Measurements from ENCODE around the gene ZFAND2A. TPM values are rescaled to one million over a fixed set of nuclear protein-coding genes. Genes with fewer than 3 reads are reported as not detected.
A peak's percentile ranks its signal among the peaks of the same experiment; 100 is the strongest.

The ZFAND2A gene
- total and polyA plus RNA-seq, 3 experiments from 2014 or later, result 27.8 to 45.6 (median 28.5) TPM

DNA sequence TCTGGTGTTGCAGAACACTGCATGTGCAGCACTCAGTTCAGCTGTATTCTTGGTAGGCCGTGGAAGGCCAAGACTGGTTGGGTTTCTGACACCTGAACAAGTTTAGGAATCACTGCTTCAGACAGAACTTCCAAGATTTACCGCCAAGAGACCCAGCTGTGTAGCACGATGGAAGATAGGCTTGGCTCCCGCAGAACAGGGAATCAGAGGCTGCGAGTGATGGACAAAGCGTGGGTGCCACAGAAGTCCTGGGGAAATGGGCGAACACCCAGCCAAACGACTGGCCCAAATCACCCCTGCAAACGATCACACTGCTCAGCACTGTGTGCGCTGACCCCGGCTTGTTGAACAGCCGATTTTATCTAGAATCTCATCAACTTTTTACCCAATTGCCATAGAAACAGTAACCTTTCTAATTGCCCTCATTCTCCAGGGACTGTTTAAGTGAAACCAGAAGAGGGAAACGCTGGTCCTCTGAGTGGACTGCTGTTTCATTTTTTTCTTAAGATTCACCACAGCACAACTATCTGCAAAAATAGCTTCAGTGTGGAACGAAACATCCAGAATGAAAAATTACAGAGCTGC is 17.9 kb downstream of the ZFAND2A start:
- peak overlapping the region in 1 of 7 donors; percentile 80 for H3K4me3 Mint-ChIP-seq
- Histone ChIP-seq H3K27ac (ENCODE audit: low read depth, low read length) (no peak overlapping the region), H3K9me3 (ENCODE audit: low read length) (no peaks in the 10 kb centered on the region), H3K27me3 (ENCODE audit: insufficient read depth, low read length, poor library complexity, severe bottlenecking) (no peaks in the 10 kb centered on the region), H3K36me3 (ENCODE audit: insufficient read depth, low read length) (no peaks in the 10 kb centered on the region), H3K4me1 (ENCODE audit: insufficient read depth, low read length) (peaks cover 8% of the 10 kb centered on the region), H3K4me3 (ENCODE audit: low read length) (no peak overlapping the region)
- peaks cover 5 to 12% (median 6%) of the 10 kb centered on the region in 3 donors for H3K4me1 Mint-ChIP-seq
- H3K36me3 Mint-ChIP-seq, result peaks cover 0 to 4% (median 0%) of the 10 kb centered on the region in 3 donors
- no peaks in the 10 kb centered on the region for H3K27me3 Mint-ChIP-seq
- H3K9me3 Mint-ChIP-seq, result no peaks in the 10 kb centered on the region
- POLR2A ChIA-PET, result no interaction called here
- H3K27ac Mint-ChIP-seq, result no peak overlapping the region
- no peak for DNase-seq
- CTCF ChIA-PET, result no interaction called here

DNA sequence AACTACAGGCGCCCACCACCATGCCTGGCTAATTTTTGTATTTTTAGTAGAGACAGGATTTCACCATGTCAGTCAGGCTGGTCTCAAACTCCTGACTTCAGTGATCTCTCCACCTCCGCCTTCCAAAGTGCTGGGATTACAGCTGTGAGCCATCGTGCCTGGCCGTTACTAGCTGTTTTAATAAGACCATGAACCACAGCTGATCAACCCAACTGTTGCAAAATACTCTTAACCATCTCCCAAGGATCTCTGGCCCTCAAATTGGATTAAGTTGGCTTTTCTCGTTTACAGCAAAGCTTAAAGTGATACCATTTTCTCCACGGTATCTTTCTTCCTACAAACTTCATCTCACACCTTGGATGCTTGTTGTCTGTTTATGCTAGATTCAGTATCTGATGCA is 18.3 kb downstream of the ZFAND2A start:
- Mint-ChIP-seq H3K9me3 (no peaks in the 10 kb centered on the region), H3K27ac (peak overlapping the region in 1 of 8 donors; percentile 27), H3K27me3 (no peaks in the 10 kb centered on the region), H3K4me1 (peaks cover 10 to 17% (median 11%) of the 10 kb centered on the region in 3 donors), H3K36me3 (peaks cover 0 to 4% (median 0%) of the 10 kb centered on the region in 3 donors), H3K4me3 (peak overlapping the region in 1 of 7 donors; percentile 80)
- Histone ChIP-seq H3K9me3 (ENCODE audit: low read length) (no peaks in the 10 kb centered on the region), H3K4me3 (ENCODE audit: low read length) (no peak overlapping the region), H3K27me3 (ENCODE audit: insufficient read depth, low read length, poor library complexity, severe bottlenecking) (no peaks in the 10 kb centered on the region), H3K27ac (ENCODE audit: low read depth, low read length) (no peak overlapping the region), H3K4me1 (ENCODE audit: insufficient read depth, low read length) (peaks cover 13% of the 10 kb centered on the region), H3K36me3 (ENCODE audit: insufficient read depth, low read length) (no peaks in the 10 kb centered on the region)
- POLR2A ChIA-PET, result no interaction called here
- CTCF ChIA-PET, result no interaction called here
- DNase-seq, result no peak

DNA sequence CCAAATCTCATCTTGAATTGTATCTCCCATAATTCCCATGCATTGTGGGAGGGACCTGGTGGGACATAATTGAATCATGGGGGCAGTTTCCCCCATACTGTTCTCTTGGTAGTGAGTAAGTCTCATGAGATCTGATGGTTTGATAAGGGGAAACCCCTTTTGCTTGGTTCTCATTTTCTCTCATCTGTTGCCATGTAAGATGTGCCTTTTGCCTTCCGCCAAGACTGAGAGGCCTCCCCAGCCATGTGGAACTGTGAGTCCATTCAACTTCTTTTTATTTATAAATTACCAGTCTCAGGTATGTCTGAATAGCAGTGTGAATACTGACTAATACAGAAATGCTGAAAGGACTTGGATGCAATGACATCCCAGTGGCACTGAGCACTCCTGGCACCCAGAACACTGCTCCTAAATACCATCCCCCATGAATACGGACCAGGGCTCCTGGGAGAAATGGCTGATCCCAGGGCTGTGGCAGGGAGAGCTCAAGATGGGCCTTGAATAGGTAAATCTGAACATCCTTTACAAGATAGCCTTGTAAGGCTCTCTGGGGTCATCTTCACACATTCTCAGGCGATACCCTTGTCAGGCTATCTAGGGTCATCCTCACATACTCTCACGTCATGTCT is 19.4 kb downstream of the ZFAND2A start:
- no peaks in the 10 kb centered on the region for H3K27me3 ChIP-seq (ENCODE audit: insufficient read depth, low read length, poor library complexity, severe bottlenecking)
- no peaks in the 10 kb centered on the region for H3K36me3 ChIP-seq (ENCODE audit: insufficient read depth, low read length)
- no peak for DNase-seq
- no peaks in the 10 kb centered on the region for H3K9me3 ChIP-seq (ENCODE audit: low read length)
- peaks cover 13% of the 10 kb centered on the region for H3K4me1 ChIP-seq (ENCODE audit: insufficient read depth, low read length)
- POLR2A ChIA-PET, result interaction anchor here (0.8 kb wide), 1 partner anchor 18 kb away, joined by 4 read pairs; no protein-coding TSS in a partner anchor
- Mint-ChIP-seq H3K27me3 (no peaks in the 10 kb centered on the region), H3K9me3 (no peaks in the 10 kb centered on the region), H3K27ac (peak overlapping the region in 2 of 8 donors; percentile 22 to 74), H3K36me3 (peaks cover 0 to 4% (median 0%) of the 10 kb centered on the region in 3 donors), H3K4me3 (peak overlapping the region in 4 of 7 donors; percentile 22 to 68 (median 44)), H3K4me1 (peaks cover 11 to 19% (median 13%) of the 10 kb centered on the region in 3 donors)
- CTCF ChIA-PET, result interaction anchor here (1.7 kb wide), 1 partner anchor 54 kb away, joined by 4 read pairs; no protein-coding TSS in a partner anchor
- no peak overlapping the region for H3K4me3 ChIP-seq (ENCODE audit: low read length)
- H3K27ac ChIP-seq (ENCODE audit: low read depth, low read length), result no peak overlapping the region

DNA sequence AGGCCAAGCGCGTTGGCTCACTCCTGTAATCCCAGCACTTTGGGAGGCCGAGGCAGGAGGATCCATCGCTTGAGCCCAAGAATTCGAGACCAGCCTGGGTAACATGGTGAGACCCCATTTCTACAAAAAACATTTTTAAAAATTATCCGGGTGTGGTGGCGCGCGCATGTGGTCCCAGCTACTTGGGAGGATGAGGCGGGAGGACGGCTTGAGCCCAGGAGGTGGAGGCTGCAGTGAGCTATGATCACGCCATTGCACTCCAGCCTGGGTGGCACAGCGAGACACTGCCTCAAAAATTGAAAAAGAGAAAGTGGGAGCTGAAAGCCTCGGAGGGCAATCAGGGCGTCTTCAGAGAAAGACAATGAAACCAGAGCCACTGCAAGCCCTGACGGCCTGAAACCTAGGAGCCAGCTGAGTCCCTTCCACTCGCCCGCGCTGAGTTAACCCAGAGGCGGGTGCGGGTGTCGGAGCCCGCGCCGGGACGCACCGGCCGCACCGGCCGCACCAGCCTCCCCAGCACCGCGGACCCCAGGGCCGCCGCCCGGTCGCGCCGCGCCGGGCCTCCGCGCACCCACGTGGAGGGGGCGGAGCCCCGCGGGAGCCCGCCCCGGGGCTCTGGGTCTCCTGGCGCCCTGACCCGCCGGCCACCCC is 22.4 kb downstream of the ZFAND2A start:
- Histone ChIP-seq H3K36me3 (ENCODE audit: insufficient read depth, low read length) (no peaks in the 10 kb centered on the region), H3K9me3 (ENCODE audit: low read length) (no peaks in the 10 kb centered on the region), H3K4me3 (ENCODE audit: low read length) (peak overlapping the region; percentile 90), H3K27ac (ENCODE audit: low read depth, low read length) (peak overlapping the region; percentile 94), H3K4me1 (ENCODE audit: insufficient read depth, low read length) (peaks cover 13% of the 10 kb centered on the region), H3K27me3 (ENCODE audit: insufficient read depth, low read length, poor library complexity, severe bottlenecking) (no peaks in the 10 kb centered on the region)
- POLR2A ChIA-PET, result interaction anchor here (0.5 to 1.5 kb wide), 3 partner anchors 23 to 323 kb away, joined by 3 to 8 read pairs (median 4); partner anchors contain the start of gene ZFAND2A
- H3K36me3 Mint-ChIP-seq, result peaks cover 0 to 6% (median 4%) of the 10 kb centered on the region in 3 donors
- no peaks in the 10 kb centered on the region for H3K9me3 Mint-ChIP-seq
- no peaks in the 10 kb centered on the region for H3K27me3 Mint-ChIP-seq
- H3K27ac Mint-ChIP-seq, result peak overlapping the region; percentile 84 to 98 (median 96)
- no peak for DNase-seq
- peaks cover 15 to 19% (median 17%) of the 10 kb centered on the region in 3 donors for H3K4me1 Mint-ChIP-seq
- CTCF ChIA-PET, result interaction anchor here (1.0 to 1.9 kb wide), 4 partner anchors 22 to 145 kb away, joined by 4 to 15 read pairs (median 5); partner anchors contain the start of gene ZFAND2A
- peak overlapping the region; percentile 90 to 96 (median 93) for H3K4me3 Mint-ChIP-seq

DNA sequence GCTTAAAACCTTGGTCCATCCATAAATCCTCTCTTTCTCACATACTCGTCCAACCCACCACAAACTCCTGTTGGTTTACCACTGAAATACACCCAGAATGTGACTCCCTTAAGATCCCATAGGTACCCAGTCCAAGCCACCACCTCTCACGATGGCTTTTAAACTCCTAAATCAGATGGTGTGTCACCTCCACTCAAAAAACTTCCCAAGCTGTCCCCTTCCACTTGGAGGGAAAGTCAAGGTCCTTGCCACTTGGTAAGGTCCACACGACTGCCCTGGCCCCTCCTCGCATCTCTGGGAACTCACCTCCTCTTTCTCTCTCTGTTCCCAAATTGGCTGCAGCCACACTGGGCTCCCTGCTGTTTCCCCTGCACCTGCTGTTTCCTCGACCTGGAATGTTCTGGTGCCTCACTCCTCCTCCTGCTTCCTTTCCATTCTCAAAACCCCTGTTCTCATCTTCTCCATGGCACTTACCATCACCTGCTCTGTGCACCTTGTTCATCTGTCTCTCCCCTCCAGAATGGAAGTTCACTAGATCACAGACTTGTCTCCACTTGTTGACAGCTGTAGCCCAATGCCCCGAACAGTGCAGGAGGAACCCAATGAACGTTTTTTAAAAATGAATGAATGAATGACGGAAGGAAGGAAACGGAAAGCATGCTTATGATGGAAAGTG is 23.0 kb downstream of the ZFAND2A start:
- peaks cover 0 to 7% (median 4%) of the 10 kb centered on the region in 3 donors for H3K36me3 Mint-ChIP-seq
- Histone ChIP-seq H3K36me3 (ENCODE audit: insufficient read depth, low read length) (no peaks in the 10 kb centered on the region), H3K4me3 (ENCODE audit: low read length) (peak overlapping the region; percentile 59), H3K4me1 (ENCODE audit: insufficient read depth, low read length) (peaks cover 13% of the 10 kb centered on the region), H3K9me3 (ENCODE audit: low read length) (no peaks in the 10 kb centered on the region), H3K27me3 (ENCODE audit: insufficient read depth, low read length, poor library complexity, severe bottlenecking) (no peaks in the 10 kb centered on the region), H3K27ac (ENCODE audit: low read depth, low read length) (peak overlapping the region; percentile 94)
- CTCF ChIA-PET, result interaction anchor here (1.9 kb wide), 1 partner anchor 144 kb away, joined by 15 read pairs; no protein-coding TSS in a partner anchor
- peak overlapping the region; percentile 78 to 93 (median 91) for H3K4me3 Mint-ChIP-seq
- peak overlapping the region; percentile 78 to 98 (median 91) for H3K27ac Mint-ChIP-seq
- H3K27me3 Mint-ChIP-seq, result no peaks in the 10 kb centered on the region
- peaks cover 15 to 19% (median 17%) of the 10 kb centered on the region in 3 donors for H3K4me1 Mint-ChIP-seq
- POLR2A ChIA-PET, result no interaction called here
- no peaks in the 10 kb centered on the region for H3K9me3 Mint-ChIP-seq
- peak in 1 of 5 donors; percentile 37 for DNase-seq

DNA sequence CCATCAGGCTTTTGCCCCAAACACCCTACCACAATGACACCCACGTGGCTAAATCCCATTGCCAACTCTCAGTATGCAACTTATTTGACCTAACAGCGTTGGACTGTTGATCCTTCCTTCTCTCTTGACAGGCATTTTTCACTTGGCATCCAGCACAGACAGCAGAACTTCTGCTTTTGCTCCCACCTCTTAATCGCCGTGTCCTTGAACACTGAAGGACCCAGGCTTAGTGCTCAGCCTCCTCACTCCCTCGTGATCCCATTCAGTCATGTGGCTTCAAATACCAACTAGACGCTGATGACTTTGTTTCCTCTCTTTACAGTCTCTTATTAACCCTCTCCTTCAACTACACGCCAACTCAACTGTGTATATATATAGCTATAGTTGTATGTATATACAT is 25.0 kb downstream of the ZFAND2A start:
- H3K9me3 ChIP-seq (ENCODE audit: low read length), result no peaks in the 10 kb centered on the region
- no peak overlapping the region for H3K4me3 Mint-ChIP-seq
- peaks cover 13% of the 10 kb centered on the region for H3K4me1 ChIP-seq (ENCODE audit: insufficient read depth, low read length)
- H3K27me3 ChIP-seq (ENCODE audit: insufficient read depth, low read length, poor library complexity, severe bottlenecking), result no peaks in the 10 kb centered on the region
- DNase-seq, result no peak
- no peaks in the 10 kb centered on the region for H3K27me3 Mint-ChIP-seq
- H3K4me1 Mint-ChIP-seq, result peaks cover 15 to 19% (median 17%) of the 10 kb centered on the region in 3 donors
- H3K4me3 ChIP-seq (ENCODE audit: low read length), result no peak overlapping the region
- no peak overlapping the region for H3K27ac ChIP-seq (ENCODE audit: low read depth, low read length)
- H3K9me3 Mint-ChIP-seq, result no peaks in the 10 kb centered on the region
- H3K27ac Mint-ChIP-seq, result peak overlapping the region in 2 of 8 donors; percentile 37 to 50
- ChIA-PET POLR2A (no interaction called here), CTCF (no interaction called here)
- H3K36me3 Mint-ChIP-seq, result peaks cover 0 to 7% (median 6%) of the 10 kb centered on the region in 3 donors
- H3K36me3 ChIP-seq (ENCODE audit: insufficient read depth, low read length), result no peaks in the 10 kb centered on the region

DNA sequence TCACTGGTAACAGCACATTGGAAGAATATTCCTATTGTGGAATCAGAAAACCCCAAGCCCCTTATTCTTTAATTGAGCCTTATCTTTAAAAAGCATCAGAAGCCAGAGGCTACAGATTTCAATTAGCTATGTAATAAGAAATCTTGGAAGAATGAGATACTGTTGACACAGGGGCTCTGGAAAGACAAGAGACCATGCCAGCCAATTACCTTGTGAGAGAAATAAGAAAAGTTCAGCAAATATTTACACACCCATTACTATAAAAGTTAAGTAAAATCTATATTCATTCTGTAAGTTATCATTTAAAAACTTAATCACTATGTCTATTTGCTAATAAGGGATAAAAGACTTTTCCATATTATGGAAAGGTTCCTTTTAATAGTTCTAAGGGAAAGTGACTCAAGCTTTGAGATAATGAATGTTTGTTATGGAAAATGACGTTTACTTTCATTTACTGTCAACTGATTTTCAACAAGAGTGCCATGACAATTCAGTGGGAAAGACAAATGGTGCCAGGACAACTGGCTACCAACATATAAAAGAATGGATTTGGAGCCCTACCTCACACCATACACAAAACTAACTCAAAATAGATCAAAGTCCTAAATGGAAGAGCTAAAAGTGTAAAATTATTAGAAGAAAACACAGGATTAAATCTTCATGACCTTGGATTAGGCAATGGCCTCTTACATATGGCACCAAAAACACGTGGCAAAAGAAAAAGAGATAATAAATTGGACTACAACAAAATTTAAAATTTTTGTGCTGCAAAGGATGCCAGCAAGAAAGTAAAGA is 28.3 kb downstream of the ZFAND2A start:
- peaks cover under 1% of the 10 kb centered on the region for H3K4me1 ChIP-seq (ENCODE audit: insufficient read depth, low read length)
- H3K36me3 ChIP-seq (ENCODE audit: insufficient read depth, low read length), result no peaks in the 10 kb centered on the region
- no peak overlapping the region for H3K4me3 Mint-ChIP-seq
- H3K27me3 Mint-ChIP-seq, result no peaks in the 10 kb centered on the region
- no peak overlapping the region for H3K27ac Mint-ChIP-seq
- H3K4me1 Mint-ChIP-seq, result peaks cover 2 to 7% (median 5%) of the 10 kb centered on the region in 3 donors
- no peak overlapping the region for H3K27ac ChIP-seq (ENCODE audit: low read depth, low read length)
- CTCF ChIA-PET, result no interaction called here
- DNase-seq, result no peak
- POLR2A ChIA-PET, result no interaction called here
- no peaks in the 10 kb centered on the region for H3K27me3 ChIP-seq (ENCODE audit: insufficient read depth, low read length, poor library complexity, severe bottlenecking)
- peaks cover 0 to 14% (median 7%) of the 10 kb centered on the region in 3 donors for H3K36me3 Mint-ChIP-seq
- H3K9me3 Mint-ChIP-seq, result no peaks in the 10 kb centered on the region
- no peak overlapping the region for H3K4me3 ChIP-seq (ENCODE audit: low read length)
- H3K9me3 ChIP-seq (ENCODE audit: low read length), result no peaks in the 10 kb centered on the region

Data from CD8-positive, alpha-beta memory T cell (primary cell).